Sigmoid colon (tissue), 4 donors: ENCODE results near the gene ASB16.
"Not testable (repeated sequence)": the region's sequence is repeated elsewhere in the genome, so short reads cannot be mapped to it uniquely, and the experiment has no call there.

Experiments used
- CTCF ChIP-seq, 4 experiments: fragments of 450-650 bp in 3 of 4; fragments of 200-600 bp in 1 of 4; IDR thresholded peaks; one replicate each; pipeline ENCODE4 v1.5.1; 2016 to 2019; ENCODE audit warnings: antibody characterized with exemption in 4 of 4, mild to moderate bottlenecking in 3 of 4, moderate library complexity in 2 of 4
- EP300 ChIP-seq, 4 donors: sonication (generic); formaldehyde crosslinking; IDR thresholded peaks; one replicate each; pipeline ENCODE4 v1.6.1; 2017; ENCODE audit warnings: antibody characterized with exemption in 4 of 4
- POLR2A ChIP-seq, 2 donors: fragments of 450-650 bp; IDR thresholded peaks; one replicate each; pipeline ENCODE4 v1.6.1; 2016; ENCODE audit warnings: antibody characterized with exemption in 2 of 2, mild to moderate bottlenecking in 2 of 2, moderate library complexity in 2 of 2
- POLR2AphosphoS5 ChIP-seq, 4 donors: sonication (generic); formaldehyde crosslinking; IDR thresholded peaks; one replicate each; pipeline ENCODE4 v1.6.1; 2017; ENCODE audit warnings: antibody characterized with exemption in 4 of 4

- TF ChIP-seq POLR2AphosphoS5, CTCF, POLR2A, EP300 (IDR thresholded peaks at IDR 0.05): not testable (repeated sequence)
These were observed 26.6 kb upstream of the ASB16 start for GRCh38 chr17:44143921-44144320.
